ENCODE data around the gene HTR6.
A peak's percentile ranks its signal among the peaks of the same experiment; 100 is the strongest.

The HTR6 gene

GRCh38 chr1:19688041-19688842, 23.6 kb downstream of the HTR6 start:
- DNase-seq (ENCODE audit: low read depth): no peak

DNA sequence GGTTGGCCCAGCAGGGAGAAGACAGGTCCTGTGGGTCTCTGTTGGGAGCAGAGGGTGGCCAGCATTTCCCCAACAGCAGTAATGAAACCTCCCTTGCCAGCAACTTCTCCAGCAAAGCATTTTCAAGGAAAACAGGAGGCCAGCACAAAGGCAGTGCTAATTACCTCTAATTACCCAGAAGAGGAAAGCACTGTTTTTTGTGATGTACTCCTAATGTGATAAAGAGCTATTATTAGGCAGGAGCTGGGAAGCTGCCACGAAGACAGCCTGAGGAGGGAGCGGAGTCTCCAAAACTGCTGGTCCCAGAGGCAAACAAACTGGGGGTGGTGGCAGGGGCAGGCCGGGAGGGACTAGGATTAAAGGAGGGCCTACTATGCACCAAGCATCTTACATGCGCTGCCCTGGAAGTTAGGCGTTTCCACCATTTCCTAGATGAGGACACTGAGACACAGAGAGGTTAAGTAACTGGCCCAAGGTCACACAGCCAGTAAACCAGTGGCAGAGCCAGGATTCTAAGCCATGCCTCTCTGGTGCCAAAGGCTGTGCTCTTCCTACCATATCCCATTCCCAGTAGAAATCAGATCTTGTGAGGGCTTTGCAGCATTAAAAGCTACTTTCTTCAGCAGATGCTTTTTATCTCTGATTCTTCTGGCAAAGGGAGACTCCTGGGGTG, 24.5 kb downstream of the HTR6 start:
- no peak for DNase-seq (ENCODE audit: low read depth)

- DNase-seq (ENCODE audit: low read depth): no peak
Observed at GRCh38 chr1:19689856-19690255, 25.2 kb downstream of the HTR6 start.

- no peak for DNase-seq (ENCODE audit: low read depth)
Observed at GRCh38 chr1:19690342-19690741, 25.7 kb downstream of the HTR6 start.

GRCh38 chr1:19694298-19694697, 29.6 kb downstream of the HTR6 start:
- no peak for DNase-seq (ENCODE audit: low read depth)

GRCh38 chr1:19695772-19696171, 31.1 kb downstream of the HTR6 start:
- no peak for DNase-seq (ENCODE audit: low read depth)

GRCh38 chr1:19696820-19697219, 32.1 kb downstream of the HTR6 start:
- DNase-seq (ENCODE audit: low read depth): no peak

- DNase-seq (ENCODE audit: low read depth): no peak
Observed at GRCh38 chr1:19698181-19698580, 33.5 kb downstream of the HTR6 start.

- DNase-seq (ENCODE audit: low read depth): no peak
Observed at GRCh38 chr1:19700079-19700777, 35.6 kb downstream of the HTR6 start.

GRCh38 chr1:19703280-19703679, 38.6 kb downstream of the HTR6 start:
- DNase-seq (ENCODE audit: low read depth): no peak

DNA sequence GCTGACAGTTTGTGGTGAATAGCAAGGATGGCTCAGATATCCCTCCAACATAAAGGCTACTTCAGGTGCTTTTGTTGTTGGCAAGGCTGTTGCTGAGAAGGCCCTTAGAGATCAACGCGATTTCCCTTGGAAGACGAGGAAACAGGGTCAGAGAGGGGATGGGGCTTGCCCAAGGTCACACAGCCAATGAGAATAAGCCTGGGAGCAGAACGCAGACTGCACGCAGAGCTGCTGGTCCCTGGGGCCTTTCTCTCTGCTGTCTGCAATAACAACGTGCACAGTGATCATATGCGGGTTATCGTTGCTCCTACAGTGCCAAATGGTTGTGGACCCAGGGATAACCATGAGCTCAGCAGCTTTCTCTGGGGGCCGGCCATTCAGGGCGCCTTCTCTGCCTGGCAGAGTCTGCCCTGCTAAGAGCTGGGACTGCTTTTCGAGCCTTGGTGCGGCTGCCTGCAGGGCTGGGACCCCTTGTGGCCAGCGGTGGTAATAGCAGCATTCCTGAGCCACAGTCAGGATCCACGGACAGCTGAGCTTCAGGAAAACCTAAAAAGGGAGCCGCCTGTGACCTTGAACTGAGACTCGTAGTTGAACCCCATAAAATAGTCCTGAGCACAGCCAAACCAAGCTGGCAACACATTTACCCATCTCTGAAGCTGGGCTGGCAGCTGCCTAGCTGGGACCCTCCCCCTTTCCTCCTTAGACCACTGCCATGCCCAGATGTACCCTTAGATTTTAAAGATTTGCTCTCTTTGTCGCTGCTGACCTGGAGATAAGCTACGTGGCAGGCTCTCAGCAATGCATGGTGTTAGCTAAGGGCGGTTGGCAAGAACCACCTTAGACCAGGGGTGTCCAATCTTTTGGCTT, 39.8 kb downstream of the HTR6 start:
- peak; percentile 34 for DNase-seq (ENCODE audit: low read depth)

DNA sequence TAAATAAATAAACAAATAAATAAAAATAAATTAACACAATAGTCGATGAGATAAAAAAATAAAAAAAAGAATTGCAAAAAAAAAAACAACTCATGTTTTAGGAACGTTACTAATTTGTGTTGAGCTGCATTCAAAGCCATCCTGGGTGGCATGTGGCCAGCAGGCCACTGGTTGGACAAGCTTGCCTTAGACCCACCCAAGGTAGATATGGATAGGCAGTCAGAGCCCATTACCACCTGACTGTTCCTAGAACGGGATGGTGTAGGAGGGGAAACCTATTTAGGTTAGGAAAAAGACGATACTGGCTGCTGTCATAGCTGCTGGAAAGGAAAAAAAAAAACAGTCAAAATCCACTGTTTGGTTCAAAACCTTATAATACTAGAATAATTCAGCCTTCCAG, 40.8 kb downstream of the HTR6 start:
- no peak for DNase-seq (ENCODE audit: low read depth)

DNA sequence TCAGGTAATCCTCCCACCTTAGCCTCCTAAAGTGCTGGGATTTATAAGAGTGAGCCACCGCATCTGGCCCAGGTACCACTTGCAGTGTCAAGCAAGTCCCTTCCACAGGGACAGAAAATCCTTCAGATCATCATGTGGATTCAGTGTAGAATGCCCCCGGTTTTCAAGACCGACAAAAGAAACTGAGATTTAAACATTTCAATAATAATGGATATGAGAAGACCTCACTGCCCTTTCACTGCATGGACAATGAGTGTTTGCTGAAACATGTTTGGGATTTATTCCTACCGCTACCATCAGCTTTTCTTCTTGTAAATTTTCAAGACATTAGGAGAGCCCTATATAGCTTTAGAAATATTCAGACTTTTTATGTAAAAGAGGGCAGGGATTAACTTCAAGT, 41.5 kb downstream of the HTR6 start:
- DNase-seq (ENCODE audit: low read depth): no peak

DNA sequence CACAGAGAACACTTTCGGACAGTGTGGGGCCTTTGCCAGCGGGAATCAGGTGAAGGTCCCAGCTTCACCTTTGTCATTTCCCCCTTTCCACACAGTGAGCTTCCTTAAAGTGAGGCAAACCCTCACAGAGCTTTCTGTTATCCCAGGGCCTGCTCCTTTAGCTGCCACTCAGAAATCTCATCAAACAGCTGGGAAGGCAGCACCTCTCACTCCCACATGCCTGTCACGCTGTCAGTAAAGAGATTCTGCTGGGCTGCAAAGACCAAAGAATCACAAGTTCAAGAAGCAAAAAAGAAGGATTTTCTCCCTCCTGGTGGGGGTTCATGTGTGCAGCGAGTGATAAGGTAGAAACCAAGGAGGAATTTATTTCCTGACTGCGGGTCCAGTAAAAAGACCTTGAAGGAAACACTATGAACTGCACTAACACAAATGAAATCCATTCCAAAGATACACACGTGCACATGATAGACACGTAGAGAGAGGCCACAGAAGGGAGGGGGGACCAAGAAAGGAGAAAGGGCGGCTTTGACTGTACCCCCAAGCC, 44.0 kb downstream of the HTR6 start:
- no peak for DNase-seq (ENCODE audit: low read depth)

DNA sequence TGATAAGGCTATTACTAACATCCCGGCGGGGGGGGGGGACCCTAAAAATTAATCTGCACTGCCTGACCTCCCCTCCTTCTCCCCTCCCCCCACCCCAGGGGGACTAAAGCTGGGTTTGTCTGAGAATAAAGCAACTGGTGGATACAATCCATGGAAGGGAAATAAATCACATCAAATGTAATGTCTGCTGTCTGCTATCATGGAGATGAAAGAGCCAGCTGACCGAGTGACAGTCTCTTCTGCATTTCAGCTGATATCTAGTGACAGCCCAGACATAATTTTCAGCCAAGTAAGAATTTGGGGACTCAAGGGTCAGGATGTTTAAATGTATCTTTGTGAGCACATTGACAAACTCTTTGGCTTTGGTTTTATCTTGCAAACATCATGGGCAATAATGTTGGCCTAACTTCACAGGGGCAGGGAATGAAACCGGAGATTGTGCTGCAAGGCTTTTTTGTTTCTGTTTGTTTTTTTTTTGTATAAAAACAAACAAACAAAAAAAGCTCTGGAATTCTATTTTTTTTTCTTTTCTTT, 44.7 kb downstream of the HTR6 start:
- DNase-seq (ENCODE audit: low read depth): no peak

GRCh38 chr1:19710825-19711611, 46.3 kb downstream of the HTR6 start:
- DNase-seq (ENCODE audit: low read depth): no peak

- DNase-seq (ENCODE audit: low read depth): no peak
Observed at GRCh38 chr1:19712928-19713327, 48.3 kb downstream of the HTR6 start.

DNA sequence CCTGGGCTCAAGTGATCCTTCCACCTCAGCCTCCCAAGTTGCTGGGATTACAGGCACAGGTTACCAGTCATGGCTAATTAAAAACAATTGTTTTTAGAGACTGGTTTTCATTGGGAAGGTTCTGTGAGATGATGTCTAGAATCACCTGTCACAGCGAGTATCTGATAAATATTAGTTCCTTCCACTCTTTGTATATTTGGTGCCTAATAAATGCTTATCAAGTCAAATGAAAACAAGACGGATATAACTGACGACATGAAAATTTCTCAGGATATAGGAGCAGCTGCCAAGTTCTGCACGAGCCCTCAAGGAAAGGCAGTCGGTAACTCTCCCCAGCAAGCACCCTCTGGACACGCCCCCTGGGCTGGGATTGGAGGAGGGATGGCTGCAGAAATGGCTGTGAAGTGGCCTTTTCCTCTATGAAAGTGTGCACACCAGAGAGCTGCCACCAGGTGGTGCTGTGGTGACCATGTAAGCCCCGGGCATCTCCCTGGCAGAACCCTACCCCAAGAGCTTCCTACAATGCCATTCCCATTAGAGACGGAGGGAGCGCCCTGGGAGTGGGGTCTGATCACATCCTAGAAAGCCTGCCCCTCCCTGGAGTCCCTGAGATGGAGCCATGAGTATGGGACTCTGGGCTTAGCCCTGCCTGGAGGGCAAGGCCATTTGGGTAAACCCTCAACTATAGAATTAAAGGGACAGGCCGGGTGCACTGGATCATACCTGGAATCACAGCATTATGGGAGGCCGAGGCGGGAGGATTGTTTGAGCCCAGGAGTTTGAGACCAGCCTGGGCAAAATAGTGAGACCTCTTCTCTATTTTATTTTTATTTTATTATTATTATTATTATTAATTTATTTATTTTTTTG, 50.9 kb downstream of the HTR6 start:
- DNase-seq (ENCODE audit: low read depth): peak; percentile 73

DNA sequence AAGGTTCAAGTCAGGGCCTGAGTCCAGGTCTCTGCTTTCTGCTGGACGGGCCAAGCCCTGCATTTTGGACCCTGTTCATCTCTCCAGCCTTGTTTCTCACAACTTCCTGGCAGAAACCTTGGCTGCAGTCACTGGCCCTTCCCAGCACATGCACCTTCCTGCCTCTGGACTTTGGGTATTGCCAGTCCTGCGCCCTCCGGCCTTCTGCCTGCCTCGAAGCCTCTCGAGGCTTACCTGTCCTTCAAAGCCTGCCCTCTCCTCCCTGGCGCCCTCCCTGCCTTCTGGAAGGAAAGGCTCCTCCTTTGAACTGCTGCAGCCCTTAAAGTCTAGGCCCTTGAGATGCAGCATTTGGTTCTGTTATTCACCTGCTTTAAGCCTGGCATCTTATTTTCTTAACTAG, 52.8 kb downstream of the HTR6 start:
- DNase-seq (ENCODE audit: low read depth): no peak

DNA sequence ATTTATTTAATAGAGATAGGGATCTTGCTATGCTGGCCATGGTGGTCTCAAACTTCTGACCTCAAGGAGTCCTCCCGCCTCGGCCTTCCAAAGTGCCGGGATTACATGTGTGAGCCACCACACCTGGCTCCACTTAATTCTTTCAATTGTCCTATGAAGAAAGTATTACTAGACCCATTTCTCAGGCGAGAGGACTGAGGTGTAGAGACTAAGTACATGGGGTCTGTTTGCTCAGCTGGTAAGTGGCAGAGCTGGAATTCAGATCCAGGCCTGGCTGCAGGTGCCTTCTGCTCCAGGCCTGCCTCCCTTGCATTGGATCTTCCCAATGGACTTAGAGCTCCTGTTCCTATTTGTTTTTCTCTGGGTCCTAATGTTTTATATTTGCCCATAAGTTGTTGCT, 55.5 kb downstream of the HTR6 start:
- DNase-seq (ENCODE audit: low read depth): no peak

All from activated T-helper 9 cell treated with anti-CD3 and anti-CD28 coated beads, Interleukin-2, amount 50 U/mL, for 16 hours (primary cell).